Stimulated activated CD4-positive, alpha-beta T cell treated with anti-CD3 and anti-CD28 coated beads, Interleukin-1b, Interleukin-23, amount 100 ng/mL, for 48 hours (primary cell): Measurements from ENCODE around the gene TPPP.

ENCODE experiments used
- DNase-seq: peaks from one replicate; pipeline ENCODE4 v3.0.0-alpha.2; 2020

The TPPP gene

DNA sequence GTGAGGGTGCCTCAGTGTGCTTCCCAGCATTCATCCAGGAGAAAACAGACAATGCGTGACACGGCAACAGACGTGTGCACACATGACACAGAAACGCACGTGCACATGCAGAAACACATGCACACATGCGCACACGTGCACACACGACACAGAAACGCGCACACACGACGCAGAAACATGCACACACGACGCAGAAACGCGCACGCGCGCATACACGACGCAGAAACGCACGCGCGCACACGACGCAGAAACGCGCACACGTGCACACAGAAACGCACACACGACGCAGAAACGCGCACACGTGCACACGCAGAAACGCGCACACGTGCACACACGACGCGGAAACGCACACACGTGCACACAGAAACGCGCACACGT lies 16.5 kb downstream of the TPPP start:
- DNase-seq: no peak

DNA sequence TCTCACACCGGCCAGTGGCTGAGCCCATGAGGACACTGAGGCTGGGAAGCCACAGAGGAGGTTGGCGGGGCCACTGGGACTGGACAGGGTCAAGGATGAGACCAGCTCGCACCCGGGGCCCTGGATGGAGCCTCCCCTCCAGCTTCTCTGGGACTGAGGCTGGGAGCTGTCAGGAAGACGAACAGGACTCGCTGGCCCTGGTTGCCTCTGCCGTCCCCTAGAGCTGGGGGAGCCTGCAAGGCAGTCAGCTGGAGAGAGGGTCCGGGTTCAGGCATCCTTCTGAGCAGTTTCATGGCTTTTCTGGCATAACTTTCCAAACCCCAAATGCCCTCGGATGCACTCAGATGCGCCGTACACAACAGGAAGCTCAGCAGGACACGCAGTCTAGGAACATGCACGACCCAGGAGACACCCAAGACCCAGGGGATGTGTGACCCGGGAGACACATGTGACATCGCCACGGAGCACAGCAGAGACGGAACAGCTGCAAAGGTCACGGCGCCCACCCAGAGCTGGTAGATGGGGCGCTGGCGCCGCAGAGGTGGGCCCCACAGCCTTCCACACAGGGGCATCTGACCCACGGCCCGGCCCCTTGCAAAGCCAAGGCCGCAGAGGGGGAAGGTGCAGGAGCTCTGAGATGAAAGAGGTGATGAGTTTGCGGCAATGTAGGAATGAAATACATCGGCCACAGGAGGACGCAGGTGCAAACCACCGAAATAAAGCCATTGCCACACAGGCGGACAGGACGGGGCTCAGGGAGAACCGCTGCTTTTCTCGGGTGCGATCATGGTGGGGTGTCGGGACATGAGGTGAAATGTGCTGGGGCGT lies 17.1 kb downstream of the TPPP start:
- no peak for DNase-seq

DNA sequence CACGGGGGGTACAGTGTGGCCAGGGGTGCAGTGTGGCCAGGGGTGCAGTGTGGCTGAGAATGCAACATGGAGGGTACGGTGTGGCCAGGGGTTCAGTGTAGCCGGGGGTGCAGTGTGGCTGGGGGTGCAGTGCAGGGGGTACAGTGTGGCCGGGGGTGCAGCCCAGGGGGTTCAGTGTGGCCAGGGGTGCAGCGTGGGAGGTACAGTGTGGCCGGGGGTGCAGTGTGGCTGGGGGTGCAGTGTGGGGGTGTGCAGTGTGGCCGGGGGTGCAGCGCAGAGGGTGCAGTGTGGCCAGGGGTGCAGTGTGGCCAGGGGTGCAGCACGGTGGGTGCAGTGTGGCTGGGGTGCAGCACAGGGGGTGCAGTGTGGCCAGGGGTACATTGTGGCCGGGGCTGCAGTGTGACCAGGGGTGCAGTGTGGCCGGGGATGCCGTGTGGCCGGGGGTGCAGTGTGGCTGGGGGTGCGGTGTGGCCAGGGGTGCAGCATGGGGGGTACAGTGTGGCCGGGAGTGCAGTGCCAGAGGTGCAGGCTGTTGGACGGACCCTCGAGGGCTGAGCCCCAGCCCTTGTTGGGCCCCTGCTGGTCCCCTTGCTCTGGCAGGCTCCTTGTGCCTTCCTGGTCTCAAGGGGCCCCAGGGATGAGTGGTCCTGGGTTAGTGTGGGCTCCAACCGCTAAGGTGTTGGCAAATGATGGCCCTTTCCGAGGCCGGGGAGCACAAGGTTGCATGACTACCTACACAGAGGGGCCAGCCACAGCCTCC lies 17.9 kb downstream of the TPPP start:
- DNase-seq: no peak

DNA sequence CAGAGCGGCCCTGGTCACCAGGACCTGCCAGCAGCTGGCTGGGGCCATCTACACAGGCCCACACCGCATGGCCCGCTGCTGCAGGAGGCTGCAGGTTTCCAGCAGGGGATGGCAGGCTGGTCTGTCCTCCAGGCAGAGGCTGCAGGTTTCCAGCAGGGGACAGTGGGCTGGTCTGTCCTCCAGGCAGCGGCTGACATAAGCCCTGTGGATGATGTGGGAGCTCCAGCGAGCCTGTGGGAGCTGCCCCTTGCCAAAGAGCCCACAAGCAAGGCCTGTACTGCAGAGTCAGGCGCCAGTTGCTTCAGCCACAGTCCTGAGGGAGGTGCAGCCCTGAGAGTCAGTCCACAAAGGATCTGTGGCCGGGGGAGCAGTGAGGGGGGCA lies 18.5 kb downstream of the TPPP start:
- DNase-seq: no peak

DNA sequence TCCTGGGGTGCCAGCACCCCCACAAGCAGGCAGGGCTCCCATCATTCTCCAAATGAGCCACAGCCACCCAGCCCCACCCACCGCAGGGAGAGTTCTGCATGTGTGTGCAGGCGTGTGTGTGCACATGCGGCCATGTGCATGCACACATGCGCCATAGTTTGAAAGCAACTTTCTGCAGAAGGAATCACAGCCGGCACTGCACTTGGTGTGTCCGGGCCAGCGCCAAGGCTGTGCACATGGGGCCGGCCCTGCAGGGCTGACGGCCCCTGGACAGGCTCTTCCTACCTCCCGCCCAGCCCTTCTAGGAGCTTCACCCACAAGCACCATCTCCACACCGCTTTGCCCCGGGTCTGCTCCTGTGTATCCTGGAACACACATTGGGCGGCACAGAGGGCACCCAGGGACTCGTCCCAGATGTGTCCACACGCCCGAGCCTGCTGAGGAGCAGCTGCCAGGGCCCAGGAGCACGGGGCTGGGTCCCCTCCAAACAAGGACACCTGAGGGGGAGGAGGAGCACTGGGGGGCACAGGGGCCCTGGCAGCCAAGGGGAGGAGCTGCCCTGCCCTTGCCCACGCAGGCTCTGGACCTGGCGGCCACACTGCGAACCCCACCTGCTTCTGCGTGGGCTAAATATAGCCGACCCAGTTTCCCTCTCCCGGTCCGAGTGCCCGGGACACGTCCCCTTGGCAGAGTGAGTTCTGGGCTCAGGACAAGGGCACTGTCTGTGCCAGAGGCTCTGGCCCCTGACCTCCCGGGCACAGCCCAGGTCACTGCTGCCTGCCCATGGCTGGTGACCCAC lies 19.1 kb downstream of the TPPP start:
- DNase-seq: no peak

DNA sequence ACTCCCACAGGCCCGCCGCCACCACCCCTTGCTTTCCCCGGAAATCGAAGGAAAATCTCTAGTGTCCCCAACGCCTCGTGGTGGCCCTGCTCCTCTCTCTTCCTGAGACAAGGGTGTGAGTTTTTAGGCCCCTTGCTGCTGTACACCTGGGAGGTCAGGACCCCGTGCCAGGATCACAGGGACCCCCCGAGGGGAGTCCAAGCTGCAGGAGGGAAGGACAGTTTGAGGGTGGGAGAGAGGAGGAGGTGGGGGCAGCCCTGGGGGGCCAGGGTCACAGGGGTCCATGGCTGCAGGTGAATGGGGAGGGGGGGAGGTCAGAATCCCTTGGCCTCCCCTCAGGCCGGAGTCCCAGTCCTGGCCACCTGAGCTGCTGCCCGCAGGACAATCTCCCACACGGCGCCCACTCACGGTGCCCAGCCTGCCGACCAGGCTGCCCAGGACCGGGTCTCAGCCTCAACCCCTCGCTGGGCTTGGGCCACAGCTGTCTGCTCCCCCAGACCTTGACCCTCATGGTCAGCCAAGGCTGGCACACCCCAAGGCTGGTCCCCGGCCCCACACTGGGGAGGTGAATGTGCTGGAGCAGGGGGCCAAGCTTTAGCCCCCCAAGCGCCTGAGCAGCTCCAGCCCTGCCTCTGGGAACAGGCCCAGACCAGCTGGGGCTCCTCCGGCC lies 19.9 kb downstream of the TPPP start:
- DNase-seq: no peak

DNA sequence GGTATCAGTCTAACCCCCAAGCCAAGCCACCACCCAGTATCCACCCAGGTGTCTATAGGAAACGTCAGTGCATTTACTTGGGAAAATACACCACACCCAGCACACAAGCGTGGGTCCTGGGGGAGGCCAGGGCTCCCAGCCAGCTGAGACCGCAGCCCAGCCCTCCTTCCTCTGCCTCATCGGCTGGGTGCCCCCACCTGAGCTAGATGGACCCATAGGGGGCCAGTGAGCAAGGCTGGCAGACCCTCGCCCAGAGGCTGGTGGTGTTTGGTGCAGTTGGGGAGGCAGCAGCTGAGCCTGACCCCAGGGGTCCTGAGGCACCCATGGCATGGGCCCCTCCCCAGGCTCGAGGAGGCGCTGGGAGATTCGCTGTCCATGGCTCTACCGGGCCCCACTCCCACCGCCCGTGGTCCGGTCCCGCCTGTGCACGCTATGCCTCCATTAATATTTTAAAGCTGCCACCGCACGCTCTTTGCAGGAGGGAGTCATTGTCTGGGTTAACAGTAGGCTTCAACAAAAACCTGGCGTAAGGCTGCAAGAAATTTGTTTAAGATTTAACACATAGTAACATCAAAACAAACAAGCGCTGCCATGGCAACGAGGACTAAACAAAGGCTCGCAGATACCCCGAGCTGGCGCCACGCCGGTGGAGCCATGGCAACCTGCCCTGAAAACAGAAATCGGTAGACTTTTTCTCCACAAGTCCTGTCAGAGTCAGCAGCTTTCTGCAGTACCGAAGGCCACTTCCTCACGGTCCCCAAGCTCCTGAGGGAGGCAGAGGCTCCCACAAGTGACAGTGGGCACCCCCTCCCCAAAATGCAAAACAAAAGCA lies 20.6 kb downstream of the TPPP start:
- peak; percentile 64 for DNase-seq

DNA sequence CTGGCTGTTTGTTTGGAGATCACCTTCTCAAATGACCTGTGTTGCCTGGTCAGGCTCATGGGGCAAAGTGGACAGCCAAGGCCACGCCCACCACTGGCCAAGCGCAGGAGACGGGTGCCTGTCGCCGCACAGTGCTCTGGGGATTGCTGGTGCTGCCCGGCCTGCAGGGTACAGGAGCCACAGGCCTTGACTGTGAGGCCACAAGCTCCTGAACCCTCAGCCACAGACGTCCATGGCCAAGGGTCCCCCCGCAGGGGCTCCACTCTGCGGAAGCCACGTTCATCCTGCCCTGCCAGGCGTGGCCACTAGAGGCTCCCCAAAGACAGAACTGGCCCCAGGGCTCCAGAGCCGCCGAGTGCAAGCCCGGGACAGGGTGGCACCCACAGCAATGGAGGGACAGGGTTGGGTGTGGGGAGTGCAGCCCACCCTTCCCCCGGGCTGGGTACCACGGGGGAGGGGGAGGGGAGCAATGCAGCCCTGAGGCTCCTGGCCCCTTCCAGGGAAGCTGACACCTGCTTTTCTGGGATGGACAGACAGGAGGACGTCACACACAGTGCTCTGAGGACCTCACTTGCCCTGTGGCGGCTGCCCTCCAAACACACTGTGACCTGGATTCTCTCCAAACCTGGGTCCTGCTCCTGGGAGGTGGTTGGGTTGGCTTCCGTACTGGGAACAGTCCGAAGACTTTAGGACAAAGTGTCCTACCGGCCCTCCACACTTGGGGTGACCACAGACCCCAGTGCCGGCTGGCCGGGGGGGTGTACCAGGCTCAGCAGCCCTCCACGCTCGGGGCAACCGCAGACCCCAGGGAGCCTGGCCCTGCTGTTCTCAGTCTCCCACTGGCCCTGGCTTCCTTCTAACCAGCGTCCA lies 21.5 kb downstream of the TPPP start:
- DNase-seq: peak; percentile 62

DNA sequence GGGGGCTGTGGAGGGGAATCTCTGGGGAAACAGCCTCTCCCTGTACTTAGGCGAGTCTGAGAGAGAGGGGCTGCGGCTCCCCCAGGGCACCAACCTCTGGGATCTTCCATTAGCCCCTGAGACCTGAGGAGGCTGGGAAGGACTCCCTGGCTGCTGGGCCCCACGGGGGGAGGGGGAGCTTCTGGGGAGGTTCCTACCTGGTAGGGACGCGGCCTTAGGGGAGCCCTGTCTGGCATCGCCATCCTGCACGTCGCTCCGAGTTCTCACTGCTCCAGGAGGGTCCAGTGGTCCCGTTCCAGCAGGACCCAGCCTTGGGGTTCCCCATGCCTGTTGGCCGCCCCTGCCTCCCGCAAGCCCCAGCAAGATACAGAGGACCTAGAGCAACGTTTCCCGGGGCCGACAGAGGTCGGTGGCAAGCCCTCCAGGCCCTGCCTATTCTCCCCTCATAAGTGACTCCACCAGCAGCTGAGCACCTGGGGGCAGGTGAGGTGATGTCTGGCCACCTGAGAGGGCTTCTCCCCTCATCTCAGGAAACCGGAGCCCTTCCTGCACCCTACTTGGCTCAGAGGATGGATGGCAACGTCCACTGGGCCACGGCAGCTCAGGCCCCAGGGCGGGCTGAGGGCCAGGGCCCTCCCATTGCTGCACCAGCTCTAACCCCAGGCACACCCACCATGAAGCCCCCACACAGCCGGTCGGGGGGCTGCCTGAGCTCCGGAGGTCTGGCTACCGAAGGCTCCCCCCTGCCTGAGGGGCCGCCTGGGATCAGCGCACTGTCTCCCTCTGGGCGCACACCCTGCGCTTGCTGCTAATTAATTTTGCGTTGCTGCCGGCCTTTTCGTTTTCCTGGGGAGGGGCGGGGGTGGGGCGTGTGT lies 22.5 kb downstream of the TPPP start:
- DNase-seq: no peak

DNA sequence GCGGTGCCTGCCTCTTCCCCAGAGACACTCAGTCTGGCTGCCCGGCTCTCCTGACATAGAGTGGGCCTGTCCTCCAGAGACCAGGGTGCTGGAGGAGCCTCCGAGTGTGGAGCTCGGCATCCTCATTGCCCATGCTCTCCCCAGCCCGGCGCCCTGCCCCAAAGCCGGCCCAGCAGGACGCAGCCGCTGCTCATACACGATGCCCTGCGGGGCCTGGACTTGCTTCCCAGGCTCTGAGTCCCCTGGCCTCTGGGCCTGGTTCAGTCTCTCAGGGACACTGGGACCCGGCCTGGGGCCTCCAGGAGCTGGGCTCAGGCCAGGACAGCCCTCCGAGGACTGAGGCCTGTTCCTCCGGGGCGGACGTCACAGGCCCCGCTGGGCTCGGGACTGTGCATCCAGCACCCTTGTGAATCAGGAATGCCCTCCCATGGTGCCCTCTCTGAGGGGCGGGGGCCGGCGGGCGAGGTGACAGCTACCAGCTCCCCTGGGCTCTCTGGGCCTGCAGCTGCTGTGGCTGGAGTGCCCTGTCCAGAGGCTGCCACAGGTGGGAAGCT lies 23.2 kb downstream of the TPPP start:
- DNase-seq: no peak

DNA sequence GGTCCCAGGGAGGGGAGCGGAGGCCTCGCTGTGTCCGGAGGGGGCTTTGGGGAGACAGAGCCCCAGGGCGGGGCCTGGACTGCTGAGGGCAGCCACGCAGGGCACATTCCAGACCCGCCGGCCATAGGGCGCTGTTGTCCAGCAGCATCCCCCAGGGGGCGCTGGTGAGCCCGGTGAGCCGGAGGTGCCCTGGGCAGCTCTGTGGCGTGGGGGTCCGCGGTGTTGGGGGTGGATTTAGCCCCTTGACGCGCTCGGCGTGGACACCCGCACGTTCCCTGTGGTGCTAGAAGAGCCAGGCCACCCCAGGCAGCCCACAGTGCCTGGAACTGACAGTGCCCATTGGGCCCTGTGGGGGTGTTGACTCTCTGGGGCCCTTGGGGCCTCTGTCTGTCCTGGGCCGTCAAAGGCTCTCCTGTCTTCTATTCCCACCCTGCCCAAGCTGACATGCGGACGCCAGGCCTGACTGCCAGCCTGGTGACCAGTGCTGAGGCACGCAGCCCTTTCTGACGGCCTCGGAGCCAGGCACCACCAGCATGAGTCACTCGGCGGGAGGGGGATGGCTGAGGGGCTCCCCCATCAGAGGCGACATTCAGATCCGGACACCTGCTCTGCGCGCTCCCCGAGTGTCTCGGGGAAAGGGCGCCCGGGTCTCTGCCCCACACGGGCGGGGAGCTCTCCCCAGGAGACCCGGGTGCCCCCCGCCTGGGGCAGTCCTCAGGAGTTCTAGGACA lies 23.9 kb downstream of the TPPP start:
- DNase-seq: peak; percentile 27

DNA sequence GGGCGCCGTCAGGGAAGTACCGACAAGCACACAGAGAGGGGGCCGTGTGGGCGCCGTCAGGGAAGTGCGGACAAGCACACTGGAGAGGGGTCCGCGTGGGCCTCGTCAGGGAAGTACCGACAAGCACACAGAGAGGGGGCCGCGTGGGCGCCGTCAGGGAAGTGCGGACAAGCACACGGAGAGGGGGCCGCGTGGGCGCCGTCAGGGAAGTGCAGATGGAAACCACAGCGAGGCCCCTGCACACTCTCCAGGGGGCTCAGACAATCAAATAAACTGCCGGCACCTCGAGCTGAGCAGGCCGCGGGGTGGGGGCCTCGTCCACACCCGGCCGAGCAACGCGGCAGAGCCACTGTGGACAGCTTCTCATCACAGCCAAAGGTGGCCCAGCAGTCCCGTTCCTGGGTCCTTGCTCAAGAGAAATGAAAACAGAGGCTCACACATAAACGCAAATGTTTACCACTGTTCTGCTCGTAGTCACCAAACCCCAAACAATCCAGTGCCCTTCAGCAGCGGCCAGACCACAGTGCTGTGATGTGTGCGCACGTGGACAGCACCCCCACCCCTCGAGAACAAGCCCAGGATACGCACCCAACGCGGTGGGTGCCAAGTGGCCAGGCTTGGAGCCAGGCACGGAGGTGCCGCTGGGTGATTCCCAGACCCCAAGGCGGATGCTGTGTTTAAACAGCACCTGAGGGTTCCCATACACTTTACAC lies 24.7 kb downstream of the TPPP start:
- no peak for DNase-seq

DNA sequence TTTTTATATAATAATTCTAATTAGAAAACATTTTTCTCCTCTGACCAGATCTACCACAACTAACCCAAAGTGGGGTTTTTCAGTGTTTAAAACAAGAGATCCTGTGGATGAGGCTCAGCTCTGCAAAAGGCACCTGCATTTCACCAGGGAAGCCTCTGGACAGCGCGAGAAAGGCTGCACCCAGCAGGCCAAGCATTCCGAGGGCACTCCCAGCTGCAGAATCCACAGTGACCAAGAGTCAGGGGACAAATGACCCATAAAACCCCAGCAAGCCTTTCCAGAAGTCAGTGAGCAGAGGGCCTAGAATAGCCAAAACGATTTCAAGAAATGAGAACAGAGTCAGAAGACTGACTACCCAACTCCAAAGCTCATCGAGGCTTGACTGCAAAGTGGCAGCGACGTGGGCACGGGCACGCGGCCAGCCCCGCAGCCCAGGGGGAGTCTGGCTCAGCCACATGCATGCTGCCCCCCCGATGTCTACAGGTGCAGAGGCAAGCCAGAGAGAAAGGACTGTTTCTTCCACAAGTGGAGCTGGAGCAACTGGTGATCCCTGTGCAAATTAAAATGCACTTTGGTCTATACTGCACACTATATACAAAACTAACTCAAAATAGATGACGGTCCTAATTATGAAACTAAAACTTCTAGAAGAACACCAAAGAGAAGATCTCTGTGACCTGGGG lies 26.2 kb downstream of the TPPP start:
- no peak for DNase-seq

DNA sequence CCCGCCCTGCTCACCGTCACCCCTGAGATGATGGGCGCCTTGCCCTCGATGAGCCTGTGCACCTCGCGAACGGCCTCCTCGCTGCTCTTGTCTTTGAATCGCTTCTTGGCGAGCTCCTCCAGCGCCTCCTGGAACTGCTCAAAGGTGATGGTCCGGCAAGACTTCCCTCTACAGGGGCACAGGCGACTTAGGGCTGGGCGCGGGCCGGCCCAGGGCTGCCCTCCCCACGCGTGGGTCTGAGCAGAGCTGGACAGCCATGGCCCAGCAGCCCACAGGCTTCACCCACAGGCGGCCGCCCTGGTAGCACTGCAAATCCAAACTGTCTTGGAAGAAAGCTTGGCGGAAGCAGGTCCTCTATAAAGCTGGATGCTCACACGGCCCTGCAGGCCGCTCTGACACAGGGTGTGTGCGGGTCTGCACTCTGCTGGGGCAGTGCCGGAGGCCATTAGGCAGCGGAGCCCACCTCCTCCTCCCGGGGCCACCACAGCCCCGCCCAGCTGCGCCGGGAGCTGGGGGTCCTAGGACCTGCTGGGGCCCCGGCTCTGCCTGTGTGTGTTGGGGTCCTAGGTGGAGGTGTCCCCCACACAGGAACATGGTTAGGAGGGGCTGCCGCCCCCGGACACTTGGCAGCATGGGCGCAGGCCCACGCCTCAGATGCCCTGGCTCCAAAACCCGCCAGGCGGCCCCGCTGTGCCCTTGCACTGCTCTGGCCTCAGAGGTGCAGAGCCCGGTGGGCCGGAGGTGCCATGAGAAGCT lies 27.0 kb downstream of the TPPP start:
- DNase-seq: no peak

DNA sequence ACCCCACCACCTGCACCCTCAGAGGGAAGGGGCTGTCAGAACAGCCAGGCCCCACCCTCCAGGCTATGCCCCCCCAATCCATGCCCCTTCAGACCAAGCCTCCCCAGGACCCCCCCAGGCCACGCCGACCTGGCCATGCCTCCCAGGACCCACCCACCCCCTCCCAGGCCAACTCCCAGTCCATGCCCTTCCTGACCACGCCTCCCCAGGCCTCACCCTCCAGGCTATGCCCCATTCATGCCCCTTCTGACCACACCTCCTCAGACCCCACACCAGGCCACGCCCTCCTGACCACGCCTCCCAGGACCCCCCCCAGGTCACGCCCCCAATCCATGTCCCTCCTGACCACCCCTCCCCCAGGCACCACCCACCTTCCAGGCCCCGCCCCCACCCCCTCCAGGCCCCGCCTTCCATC lies 27.6 kb downstream of the TPPP start:
- DNase-seq: no peak

DNA sequence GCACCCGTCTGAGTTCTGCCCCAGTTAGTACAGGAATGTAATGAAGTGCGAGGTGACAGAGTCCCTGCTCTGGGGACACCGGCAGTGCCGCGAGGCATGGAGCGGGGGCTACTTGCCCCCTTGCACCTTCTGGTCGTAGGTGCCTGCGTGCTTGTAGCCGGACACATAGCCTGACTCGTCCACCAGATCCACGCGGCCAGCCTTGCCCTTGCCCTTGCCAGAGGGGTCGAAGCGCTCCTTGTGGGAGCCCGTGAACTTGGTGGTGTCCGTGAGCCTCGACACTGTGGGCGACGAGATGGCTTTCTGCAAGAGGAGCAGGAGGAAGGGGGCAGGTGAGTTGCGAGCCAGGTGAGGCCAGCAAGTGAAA lies 28.2 kb downstream of the TPPP start:
- DNase-seq: no peak
